Measurements from ENCODE around the gene NACC2.

Gene NACC2

GRCh38 chr9:136007934-136008692 lies 87.0 kb downstream of the NACC2 start:
- DNase-seq: no peak

DNA sequence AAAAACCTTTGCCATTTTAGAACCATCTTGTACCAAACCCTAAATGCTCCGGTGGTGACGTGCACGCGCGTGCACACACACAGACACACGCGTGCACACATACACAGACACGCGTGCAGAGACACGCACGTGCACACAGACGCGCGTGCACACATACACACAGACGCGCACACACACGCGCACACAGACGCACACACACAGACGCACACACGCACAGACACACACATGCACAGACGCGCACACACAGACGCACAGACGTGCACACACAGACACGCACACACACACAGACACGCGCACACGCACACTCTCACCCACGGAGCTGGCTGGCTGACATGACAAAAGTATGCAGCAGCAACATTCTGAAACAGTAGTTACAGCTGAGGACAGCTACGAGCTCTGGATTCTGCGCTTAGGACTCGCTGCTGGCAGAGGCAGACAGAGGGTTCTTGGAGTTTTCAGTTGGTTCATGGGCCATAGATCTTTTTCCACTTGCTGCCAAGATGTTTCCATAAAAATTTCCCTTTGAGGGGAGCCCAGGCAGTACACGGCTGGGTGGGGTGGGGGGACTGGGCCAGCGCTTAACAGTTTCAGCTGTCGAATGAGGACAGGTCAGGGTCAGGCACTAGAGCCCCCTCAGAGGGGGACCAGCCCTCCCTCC lies 87.7 kb downstream of the NACC2 start:
- no peak for DNase-seq

GRCh38 chr9:136006169-136006568 lies 88.9 kb downstream of the NACC2 start:
- DNase-seq: no peak

DNA sequence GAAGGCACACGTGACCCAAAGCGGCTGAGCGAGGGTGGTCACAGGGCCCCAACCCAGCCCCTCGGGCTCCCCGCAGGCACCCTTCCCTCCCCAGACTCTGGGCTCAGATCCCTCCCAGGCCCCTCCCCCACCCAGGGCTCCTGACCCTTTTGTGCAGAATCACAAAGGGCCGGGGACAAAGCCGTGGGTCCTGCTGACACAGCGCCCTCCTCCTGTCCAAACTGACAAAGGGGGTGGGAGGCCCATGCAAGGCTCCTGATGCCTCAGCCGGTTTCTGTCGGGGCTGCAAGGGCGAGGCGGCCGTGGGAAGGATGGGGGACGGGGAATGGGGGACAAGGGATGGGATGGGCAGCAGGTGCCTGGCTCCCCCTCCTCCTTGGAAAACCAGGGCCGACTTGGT lies 90.4 kb downstream of the NACC2 start:
- no peak for DNase-seq

DNA sequence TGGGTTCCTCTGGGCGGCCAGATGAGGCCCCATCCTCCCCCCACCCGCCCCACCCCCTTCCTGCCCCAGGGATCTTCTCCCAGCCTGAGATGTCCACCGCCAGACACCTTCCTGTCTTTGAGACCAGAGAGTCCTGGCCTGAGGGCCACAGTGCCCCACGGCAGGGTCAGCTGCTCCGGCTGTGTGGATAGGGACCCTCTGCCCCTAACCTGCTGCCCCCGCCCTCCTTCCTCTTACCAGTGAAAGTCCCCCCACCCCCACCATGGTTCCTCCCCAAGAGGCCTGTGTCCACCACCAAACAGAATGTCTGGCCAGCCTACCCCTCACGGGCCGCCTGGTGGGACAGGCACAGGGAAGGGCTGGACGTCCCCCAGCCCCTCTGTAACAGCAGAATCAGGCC lies 90.9 kb downstream of the NACC2 start:
- no peak for DNase-seq

GRCh38 chr9:136003411-136004218 lies 91.5 kb downstream of the NACC2 start:
- no peak for DNase-seq

DNA sequence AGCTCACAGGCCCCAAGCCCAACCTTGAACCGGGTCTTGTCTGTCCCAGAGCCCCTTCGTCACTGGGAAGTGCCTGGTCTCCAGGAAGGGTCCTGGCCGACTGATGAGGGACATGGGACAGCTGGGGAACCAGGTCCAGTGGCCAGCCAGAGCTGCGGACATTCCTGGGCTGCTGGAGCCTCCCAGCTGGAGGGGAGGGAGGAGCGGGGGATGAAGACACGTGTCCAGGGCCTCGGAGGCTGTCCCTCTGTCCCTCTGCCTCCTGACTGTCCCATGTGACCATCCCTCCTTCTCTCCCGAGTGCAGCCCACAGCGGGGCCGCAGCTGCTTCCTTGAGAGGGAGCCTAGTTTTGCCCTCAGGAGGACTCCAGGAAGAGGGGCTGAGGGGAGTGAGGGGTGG lies 92.2 kb downstream of the NACC2 start:
- no peak for DNase-seq

- no peak for DNase-seq
Observed at GRCh38 chr9:136002215-136002614, 92.9 kb downstream of the NACC2 start.

- no peak for DNase-seq
Observed at GRCh38 chr9:136001231-136001630, 93.9 kb downstream of the NACC2 start.

DNA sequence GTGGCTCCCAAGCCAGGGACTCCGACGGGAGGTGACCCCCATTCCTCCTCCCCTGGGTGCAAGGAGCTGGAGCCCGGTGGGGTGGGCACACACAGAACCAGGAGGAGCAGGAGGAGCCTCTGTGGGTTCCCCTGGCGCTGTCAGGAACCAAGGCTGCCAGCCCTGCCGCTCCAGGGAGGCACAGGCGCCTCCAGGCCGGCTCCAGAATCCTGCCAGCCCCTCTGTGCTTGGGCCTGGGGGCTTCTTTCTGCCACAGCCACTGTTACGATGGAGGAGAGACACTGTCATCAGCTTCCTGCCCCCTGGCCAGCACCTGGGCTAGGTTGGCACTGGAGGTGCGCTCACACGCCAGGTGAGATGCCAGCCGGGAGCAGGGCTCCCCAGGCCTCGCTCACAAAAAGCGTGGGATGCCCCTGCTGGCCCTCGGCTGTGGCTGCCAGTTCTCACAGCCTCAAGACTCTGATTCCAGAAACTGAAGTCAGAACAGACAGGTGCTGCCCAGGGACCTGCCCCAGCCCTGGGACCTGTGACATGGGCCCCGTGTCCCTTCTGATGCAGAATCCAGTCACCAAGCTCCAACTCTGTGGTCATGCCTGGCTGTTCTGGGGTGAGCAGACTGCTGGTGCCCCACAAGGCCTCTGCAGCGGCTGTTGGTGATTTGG lies 96.5 kb downstream of the NACC2 start:
- no peak for DNase-seq

DNA sequence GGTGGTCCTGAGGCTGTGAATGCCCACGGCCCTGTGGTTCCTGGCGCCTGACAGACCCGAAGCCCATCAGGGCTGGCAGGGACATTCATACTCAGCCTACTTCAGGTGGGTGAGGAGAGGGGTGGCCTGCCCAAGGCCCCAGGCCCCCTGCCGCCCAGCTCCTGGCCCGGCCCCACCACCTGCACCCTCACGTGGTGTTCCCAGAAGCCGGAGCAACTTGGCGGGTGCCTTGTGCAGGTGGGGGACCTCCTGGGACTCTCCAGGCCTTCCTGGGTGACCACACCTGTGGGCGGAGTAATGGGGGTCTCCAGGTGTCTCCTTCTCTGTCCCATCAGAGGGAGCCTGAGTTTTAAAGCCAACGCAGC lies 97.1 kb downstream of the NACC2 start:
- DNase-seq: no peak

- no peak for DNase-seq
Observed at GRCh38 chr9:135997090-135998015, 97.7 kb downstream of the NACC2 start.

GRCh38 chr9:135995816-135996215 lies 99.3 kb downstream of the NACC2 start:
- no peak for DNase-seq

DNA sequence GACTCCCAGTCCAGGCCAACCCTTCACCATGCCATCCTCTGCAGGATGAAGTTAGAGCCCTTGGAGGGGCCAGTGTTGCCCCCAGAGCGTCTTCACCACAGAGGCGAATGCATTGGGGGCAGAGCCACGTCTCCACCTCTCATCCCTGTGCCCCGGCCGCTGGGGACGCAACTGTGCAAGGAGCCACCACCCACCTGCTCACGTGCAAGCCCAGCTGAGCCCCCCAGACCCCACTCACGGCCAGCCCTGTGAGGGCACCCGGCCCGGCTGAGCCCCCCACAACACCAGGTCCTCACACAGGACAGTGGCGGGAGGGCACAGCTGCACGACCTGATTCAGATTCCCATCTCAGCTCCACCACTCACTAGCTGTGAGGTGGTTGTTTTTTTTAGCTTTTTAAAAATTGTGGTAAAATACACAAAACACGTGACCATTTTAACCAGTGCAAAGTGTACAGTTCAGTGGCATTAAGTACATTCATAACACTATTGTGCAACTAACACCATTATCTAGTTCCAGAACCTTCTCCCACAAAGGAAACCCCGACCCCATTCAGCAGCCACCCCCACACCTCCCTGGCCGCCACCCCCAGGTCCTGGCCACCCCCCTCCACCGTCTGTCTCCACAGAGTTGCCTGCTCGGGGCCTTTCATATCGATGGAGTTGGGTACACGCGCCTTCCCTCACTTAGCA lies 100.4 kb downstream of the NACC2 start:
- no peak for DNase-seq

GRCh38 chr9:135993765-135994500 lies 101.2 kb downstream of the NACC2 start:
- DNase-seq: no peak

DNA sequence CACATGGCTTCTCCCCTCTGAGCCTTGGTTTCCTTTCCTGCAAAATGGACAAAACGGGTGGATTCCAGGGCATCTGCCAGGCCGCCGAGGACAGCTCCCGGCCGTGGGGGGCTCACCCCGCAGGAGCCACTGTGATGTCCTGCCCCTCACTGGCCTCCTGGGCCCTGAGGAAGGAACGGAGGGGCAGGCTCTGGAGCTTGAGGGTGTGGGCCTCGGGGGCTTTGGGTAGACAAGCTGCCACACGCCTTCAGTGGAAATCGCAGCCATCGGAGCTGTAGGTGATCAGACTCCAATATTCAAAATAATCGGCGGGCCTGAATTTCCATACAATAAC lies 101.7 kb downstream of the NACC2 start:
- no peak for DNase-seq

DNA sequence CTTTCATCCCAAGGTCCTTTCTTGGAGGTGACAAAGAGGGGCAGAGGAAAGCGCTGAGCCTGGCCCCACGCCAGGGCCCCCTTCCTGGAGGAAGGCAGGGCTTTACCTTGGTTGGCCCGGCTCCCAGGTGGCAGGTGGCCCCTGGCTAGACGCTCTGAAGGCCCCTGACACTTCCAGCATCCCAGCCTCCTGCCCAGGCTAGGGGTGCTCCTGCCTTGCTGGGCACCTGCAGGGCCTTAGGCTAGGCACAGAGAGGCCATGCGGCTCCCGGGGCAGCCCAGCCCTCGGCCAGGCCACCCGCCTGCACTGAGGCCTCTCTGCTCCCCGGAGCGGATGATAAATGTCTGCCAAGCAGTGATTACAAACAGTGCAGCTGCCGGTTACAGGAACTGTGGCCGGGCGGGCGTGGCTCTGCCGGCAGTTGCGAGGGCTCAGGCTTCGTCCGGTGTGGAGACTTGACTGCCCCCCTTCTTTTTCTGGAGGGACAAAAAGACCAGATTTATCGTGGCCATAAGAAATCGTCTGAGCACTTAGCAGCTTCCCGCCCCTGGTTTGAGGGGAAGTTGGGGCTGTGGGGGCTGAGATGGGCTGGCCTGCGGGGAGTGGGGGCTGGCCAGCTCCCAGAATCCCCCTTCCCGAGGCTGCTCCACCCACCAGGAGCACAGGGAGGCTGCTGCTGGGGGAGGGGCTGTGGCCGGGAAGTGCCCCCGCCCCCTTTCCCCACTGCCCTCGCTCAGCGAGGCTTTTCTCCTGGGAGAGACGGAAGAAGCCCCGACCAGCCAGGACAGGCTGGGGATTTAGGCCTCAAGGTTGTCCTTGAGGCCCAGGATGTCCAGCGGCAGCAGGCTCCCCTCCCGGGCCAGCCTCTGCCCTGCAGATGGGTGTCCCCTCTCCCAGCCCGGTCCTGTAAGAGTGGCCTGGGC lies 102.3 kb downstream of the NACC2 start:
- peak in 1 of 2 donors; percentile 31 for DNase-seq

GRCh38 chr9:135991771-135992170 lies 103.3 kb downstream of the NACC2 start:
- no peak for DNase-seq
